HCT116 (cell line): Measurements from ENCODE around the gene ULBP1. TPM values are rescaled to one million over a fixed set of nuclear protein-coding genes. Genes with fewer than 3 reads are reported as not detected.
"Not testable (repeated sequence)": the region's sequence is repeated elsewhere in the genome, so short reads cannot be mapped to it uniquely, and the experiment has no call there.

Source experiments
- ATAC-seq: fragments of 200-7000 bp; cut with Tn5 transposase; 2 replicates; pipeline ENCODE4 v1.9.1; 2020; ENCODE audit warnings: mild to moderate bottlenecking, moderate library complexity
- BruUV-seq: library from RNA; stranded (reverse); fragments of 400-500 nt; replicated peaks from 2 replicates; lab custom pipeline; 2021; lab: Mats Ljungman, UMichigan
- CTCF ChIA-PET: fragments of 300-600 bp; sonication (Branson Sonifier 250); formaldehyde crosslinking; loops from one replicate; lab custom pipeline; 2021; ENCODE audit warnings: antibody characterized with exemption; lab: Charles Lee
- POLR2A ChIA-PET: fragments of 300-600, 350-600 bp; sonication (Branson Sonifier 250); formaldehyde crosslinking; loops from one replicate; lab custom pipeline; 2021; ENCODE audit warnings: antibody characterized with exemption; lab: Charles Lee
- RAD21 ChIA-PET, 2 experiments: fragments of 300-600 bp; sonication (Branson Sonifier 250); formaldehyde crosslinking; loops; one replicate each; lab custom pipeline; 2023; ENCODE audit warnings: low total read pairs in 2 of 2; ENCODE audit not compliant: uncharacterized antibody in 2 of 2, unreplicated experiment in 2 of 2, low non-redundant PET in 1 of 2; lab: Charles Lee
- DNase-seq: peaks from one replicate; pipeline ENCODE4 v3.0.0-alpha.2; 2010; ENCODE audit warnings: low read depth, low spot score
- H2AFZ ChIP-seq: fragments of 200-600 bp; shearing (Covaris generic), sonication (generic); 2 replicates; pipeline ENCODE4 v1.6.1; 2017; ENCODE audit warnings: low read depth, mixed run types, mixed read lengths, antibody characterized with exemption, low read length; ENCODE audit not compliant: poor library complexity, severe bottlenecking
- H3K27ac ChIP-seq: 2 replicates; pipeline ENCODE4 v1.5.1; 2012; ENCODE audit warnings: low read depth, low read length
- H3K27me3 ChIP-seq: fragments of 200-600 bp; sonication (generic); 2 replicates; pipeline ENCODE4 v1.6.1; 2016; ENCODE audit warnings: mixed run types, low read length, mixed read lengths; ENCODE audit not compliant: insufficient read depth
- H3K36me3 ChIP-seq, 2 experiments: fragments of 200-500 bp in 1 of 2; fragments of 200-600 bp in 1 of 2; sonication (Bioruptor generic) in 1 of 2; sonication (generic) in 1 of 2; 2 replicates each; pipeline versions ENCODE4 v1.5.1 to v1.6.1; 2014 to 2016; ENCODE audit warnings: low read length in 2 of 2, inconsistent platforms in 1 of 2, mixed read lengths in 1 of 2, mixed run types in 1 of 2; ENCODE audit not compliant: insufficient read depth in 2 of 2, control insufficient read depth in 1 of 2
- H3K4me1 ChIP-seq, 2 experiments: fragments of 200-600 bp in 1 of 2; sonication (generic) in 1 of 2; 2 replicates each; pipeline versions ENCODE4 v1.5.1 to v1.6.1; 2012 to 2017; ENCODE audit warnings: low read length in 2 of 2, inconsistent platforms in 1 of 2, mild to moderate bottlenecking in 1 of 2, mixed read lengths in 1 of 2, mixed run types in 1 of 2, moderate library complexity in 1 of 2; ENCODE audit not compliant: insufficient read depth in 2 of 2, control insufficient read depth in 1 of 2
- H3K4me2 ChIP-seq: fragments of 200-600 bp; sonication (generic); 2 replicates; pipeline ENCODE4 v1.6.1; 2017; ENCODE audit warnings: mixed run types, low read length, mixed read lengths
- H3K4me3 ChIP-seq, 2 experiments: fragments of 200-600 bp in 1 of 2; sonication (generic) in 1 of 2; replicated peaks in 1 of 2; 2 replicates each; pipeline ENCODE4 v1.5.1; 2011 to 2016; ENCODE audit warnings: low read length in 2 of 2, control low read depth in 1 of 2, low read depth in 1 of 2, mild to moderate bottlenecking in 1 of 2, mixed read lengths in 1 of 2, mixed run types in 1 of 2
- H3K79me2 ChIP-seq: fragments of 200-600 bp; sonication (generic); 2 replicates; pipeline ENCODE4 v1.6.1; 2017; ENCODE audit warnings: mild to moderate bottlenecking, mixed run types, low read length, moderate library complexity, mixed read lengths; ENCODE audit not compliant: insufficient read depth
- H3K9ac ChIP-seq: fragments of 200-600 bp; sonication (generic); 2 replicates; pipeline ENCODE4 v1.6.1; 2016; ENCODE audit warnings: low read length, mixed read lengths
- H3K9me2 ChIP-seq: fragments of 200-600 bp; sonication (generic), shearing (Covaris generic); 2 replicates; pipeline ENCODE4 v1.6.1; 2017; ENCODE audit warnings: mixed run types, mild to moderate bottlenecking, moderate library complexity; ENCODE audit not compliant: insufficient read depth
- H3K9me3 ChIP-seq, 2 experiments: fragments of 200-500 bp in 1 of 2; fragments of 200-600 bp in 1 of 2; sonication (Bioruptor generic) in 1 of 2; sonication (generic) in 1 of 2; 2 replicates each; pipeline ENCODE4 v1.6.1; 2014 to 2017; ENCODE audit warnings: low read length in 2 of 2, mixed read lengths in 2 of 2, inconsistent platforms in 1 of 2, low read depth in 1 of 2, mild to moderate bottlenecking in 1 of 2, mixed run types in 1 of 2, moderate library complexity in 1 of 2; ENCODE audit not compliant: control insufficient read depth in 1 of 2, insufficient read depth in 1 of 2
- H4K20me1 ChIP-seq: fragments of 200-600 bp; sonication (generic), shearing (Covaris generic); 2 replicates; pipeline ENCODE4 v1.6.1; 2017; ENCODE audit warnings: mixed run types, mild to moderate bottlenecking, moderate library complexity; ENCODE audit not compliant: insufficient read depth
- ELF1 ChIP-seq: IDR thresholded peaks from 2 replicates; pipeline ENCODE4 v1.6.1; 2012; ENCODE audit warnings: low read depth, borderline replicate concordance
- intact Hi-C: fragments of 100-400 bp; cut with micrococcal nuclease; formaldehyde crosslinking; loops from 2 replicates; pipeline ENCODE4 v1.10.0; 2022
- total RNA-seq: library from RNA; stranded (reverse); gene quantifications from one replicate; pipeline ENCODE4 v1.2.1, GENCODE V29; 2021; ENCODE audit not compliant: unreplicated experiment
- TF ChIP-seq, protein P1 (sequence below): IDR thresholded peaks from 2 replicates; pipeline ENCODE4 v1.6.1; 2012; ENCODE audit warnings: low read depth

ULBP1 gene
- total RNA-seq, 1 experiment from 2014 or later: 12.4 TPM

GRCh38 chr6:149969635-149970034, 5.9 kb downstream of the ULBP1 start:
- POLR2A ChIA-PET: no interaction called here

DNA sequence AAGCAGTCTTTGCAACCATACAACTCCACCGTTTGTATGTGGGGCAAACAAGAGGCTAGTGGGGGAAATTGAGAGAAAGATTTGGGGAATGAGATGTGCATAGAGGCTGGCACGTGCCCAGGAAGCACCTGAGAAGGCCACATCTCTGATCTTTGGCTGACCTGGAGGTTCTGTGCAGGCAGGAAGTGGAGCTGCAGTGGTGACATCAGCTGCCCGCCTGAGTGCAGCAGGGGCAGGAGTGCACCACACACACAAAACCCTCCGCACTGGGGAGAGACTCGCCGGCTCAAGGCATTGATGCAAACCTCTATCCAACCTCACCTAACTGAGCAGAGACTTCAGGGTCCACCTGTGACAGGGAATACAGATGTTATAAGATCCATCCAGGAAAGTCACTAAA, 10.7 kb downstream of the ULBP1 start:
- intact Hi-C loops, H3K4me2 ChIP-seq, POLR2A ChIA-PET, H3K4me3 ChIP-seq, H3K9ac ChIP-seq, ATAC-seq, H3K79me2 ChIP-seq, H3K36me3 ChIP-seq, RAD21 ChIA-PET, BruUV-seq, H4K20me1 ChIP-seq, H3K27me3 ChIP-seq, H3K4me1 ChIP-seq, DNase-seq, CTCF ChIA-PET, H3K9me2 ChIP-seq, H2AFZ ChIP-seq, H3K9me3 ChIP-seq, H3K27ac ChIP-seq: not testable (repeated sequence)

More at GRCh38 chr6:149969635-149970034, 5.9 kb downstream of the ULBP1 start:
- ChIA-PET CTCF (no interaction called here), RAD21 (no interaction called here)
- Histone ChIP-seq H3K4me1 (no peaks in the 10 kb centered on the region), H3K79me2 (no peaks in the 10 kb centered on the region), H3K9me2 (no peaks in the 10 kb centered on the region), H3K4me3 (no peak overlapping the region), H2AFZ (no peak overlapping the region), H3K9me3 (no peaks in the 10 kb centered on the region), H3K27ac (no peak overlapping the region), H3K4me2 (no peak overlapping the region), H3K9ac (no peak overlapping the region), H3K27me3 (no peaks in the 10 kb centered on the region), H3K36me3 (no peaks in the 10 kb centered on the region), H4K20me1 (no peaks in the 10 kb centered on the region)
- DNase-seq: no peak
- TF ChIP-seq, protein P1, sequence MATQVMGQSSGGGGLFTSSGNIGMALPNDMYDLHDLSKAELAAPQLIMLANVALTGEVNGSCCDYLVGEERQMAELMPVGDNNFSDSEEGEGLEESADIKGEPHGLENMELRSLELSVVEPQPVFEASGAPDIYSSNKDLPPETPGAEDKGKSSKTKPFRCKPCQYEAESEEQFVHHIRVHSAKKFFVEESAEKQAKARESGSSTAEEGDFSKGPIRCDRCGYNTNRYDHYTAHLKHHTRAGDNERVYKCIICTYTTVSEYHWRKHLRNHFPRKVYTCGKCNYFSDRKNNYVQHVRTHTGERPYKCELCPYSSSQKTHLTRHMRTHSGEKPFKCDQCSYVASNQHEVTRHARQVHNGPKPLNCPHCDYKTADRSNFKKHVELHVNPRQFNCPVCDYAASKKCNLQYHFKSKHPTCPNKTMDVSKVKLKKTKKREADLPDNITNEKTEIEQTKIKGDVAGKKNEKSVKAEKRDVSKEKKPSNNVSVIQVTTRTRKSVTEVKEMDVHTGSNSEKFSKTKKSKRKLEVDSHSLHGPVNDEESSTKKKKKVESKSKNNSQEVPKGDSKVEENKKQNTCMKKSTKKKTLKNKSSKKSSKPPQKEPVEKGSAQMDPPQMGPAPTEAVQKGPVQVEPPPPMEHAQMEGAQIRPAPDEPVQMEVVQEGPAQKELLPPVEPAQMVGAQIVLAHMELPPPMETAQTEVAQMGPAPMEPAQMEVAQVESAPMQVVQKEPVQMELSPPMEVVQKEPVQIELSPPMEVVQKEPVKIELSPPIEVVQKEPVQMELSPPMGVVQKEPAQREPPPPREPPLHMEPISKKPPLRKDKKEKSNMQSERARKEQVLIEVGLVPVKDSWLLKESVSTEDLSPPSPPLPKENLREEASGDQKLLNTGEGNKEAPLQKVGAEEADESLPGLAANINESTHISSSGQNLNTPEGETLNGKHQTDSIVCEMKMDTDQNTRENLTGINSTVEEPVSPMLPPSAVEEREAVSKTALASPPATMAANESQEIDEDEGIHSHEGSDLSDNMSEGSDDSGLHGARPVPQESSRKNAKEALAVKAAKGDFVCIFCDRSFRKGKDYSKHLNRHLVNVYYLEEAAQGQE: no peak
- TF ChIP-seq ELF1: no peak
- no peak for ATAC-seq
- BruUV-seq: no TSS peak
- intact Hi-C loops: no loop called here
